ENCODE measurements around the gene S100A13. TPM values are rescaled to one million over a fixed set of nuclear protein-coding genes. Genes with fewer than 3 reads are reported as not detected.
"Not testable (repeated sequence)": the region's sequence is repeated elsewhere in the genome, so short reads cannot be mapped to it uniquely, and the experiment has no call there.

S100A13 gene
- total RNA-seq, 4 donors from 2014 or later, result 28.0 to 55.4 (median 43.1) TPM

GRCh38 chr1:153588482-153588881 lies 38.8 kb downstream of the S100A13 start:
- H3K27me3 ChIP-seq, result no peaks in the 10 kb centered on the region
- H3K36me3 ChIP-seq, result no peaks in the 10 kb centered on the region
- H3K4me1 ChIP-seq, result no peaks in the 10 kb centered on the region
- H3K9me3 ChIP-seq, result no peaks in the 10 kb centered on the region
- 76% methylated on average over 2 of the region's 2 CpGs for WGBS
- no peak for TF ChIP-seq CTCF (IDR thresholded peaks at IDR 0.05)
- TF ChIP-seq POLR2AphosphoS5 (IDR thresholded peaks at IDR 0.05), result no peak
- no peak for TF ChIP-seq POLR2A (IDR thresholded peaks at IDR 0.05)
- no peak for TF ChIP-seq EP300 (IDR thresholded peaks at IDR 0.05)
- DNase-seq (ENCODE audit: low spot score in 2 of 2), result no peak
- H3K4me3 ChIP-seq, result no peak overlapping the region
- no peak overlapping the region for H3K27ac ChIP-seq

GRCh38 chr1:153588033-153588432 lies 39.3 kb downstream of the S100A13 start:
- not testable (repeated sequence) for H3K36me3 ChIP-seq
- WGBS, result 92% methylated on average over 10 of the region's 10 CpGs

GRCh38 chr1:153587314-153587713 lies 40.0 kb downstream of the S100A13 start:
- Histone ChIP-seq H3K9me3 (no peaks in the 10 kb centered on the region), H3K4me1 (no peaks in the 10 kb centered on the region), H3K27me3 (no peaks in the 10 kb centered on the region), H3K27ac (no peak overlapping the region), H3K36me3 (no peaks in the 10 kb centered on the region), H3K4me3 (no peak overlapping the region)
- TF ChIP-seq POLR2AphosphoS5 (IDR thresholded peaks at IDR 0.05) (no peak), EP300 (IDR thresholded peaks at IDR 0.05) (no peak), CTCF (IDR thresholded peaks at IDR 0.05) (no peak), POLR2A (IDR thresholded peaks at IDR 0.05) (no peak)
- WGBS, result 66% methylated on average over 5 of the region's 5 CpGs
- DNase-seq (ENCODE audit: low spot score in 2 of 2), result no peak

More at GRCh38 chr1:153588033-153588432, 39.3 kb downstream of the S100A13 start:
- H3K4me1 ChIP-seq; H3K27me3 ChIP-seq; DNase-seq (ENCODE audit: low spot score in 2 of 2); H3K27ac ChIP-seq; H3K4me3 ChIP-seq; H3K9me3 ChIP-seq: not testable (repeated sequence)

GRCh38 chr1:153586347-153586746 lies 41.0 kb downstream of the S100A13 start:
- 29% methylated on average over 1 of the region's 1 CpG for WGBS
- H3K27ac ChIP-seq, result no peak overlapping the region
- no peaks in the 10 kb centered on the region for H3K4me1 ChIP-seq
- no peak for TF ChIP-seq CTCF (IDR thresholded peaks at IDR 0.05)
- TF ChIP-seq POLR2AphosphoS5 (IDR thresholded peaks at IDR 0.05), result no peak
- no peaks in the 10 kb centered on the region for H3K27me3 ChIP-seq
- H3K36me3 ChIP-seq, result no peaks in the 10 kb centered on the region
- H3K9me3 ChIP-seq, result no peaks in the 10 kb centered on the region
- no peak for DNase-seq (ENCODE audit: low spot score in 2 of 2)
- no peak overlapping the region for H3K4me3 ChIP-seq

- H3K27ac ChIP-seq, result no peak overlapping the region
- no peak overlapping the region for H3K4me3 ChIP-seq
- TF ChIP-seq POLR2AphosphoS5 (IDR thresholded peaks at IDR 0.05), result no peak
- TF ChIP-seq EP300 (IDR thresholded peaks at IDR 0.05), result no peak
- TF ChIP-seq CTCF (IDR thresholded peaks at IDR 0.05), result no peak
- TF ChIP-seq POLR2A (IDR thresholded peaks at IDR 0.05), result no peak
- no peaks in the 10 kb centered on the region for H3K36me3 ChIP-seq
- H3K27me3 ChIP-seq, result no peaks in the 10 kb centered on the region
- DNase-seq (ENCODE audit: low spot score in 2 of 2), result no peak
- 81% methylated on average over 1 of the region's 1 CpG for WGBS
- H3K9me3 ChIP-seq, result no peaks in the 10 kb centered on the region
- H3K4me1 ChIP-seq, result no peaks in the 10 kb centered on the region
These were observed 42.3 kb downstream of the S100A13 start for GRCh38 chr1:153585006-153585405.

GRCh38 chr1:153583976-153584375 lies 43.3 kb downstream of the S100A13 start:
- Histone ChIP-seq H3K27me3 (no peaks in the 10 kb centered on the region), H3K4me1 (no peaks in the 10 kb centered on the region), H3K36me3 (no peaks in the 10 kb centered on the region), H3K4me3 (no peak overlapping the region), H3K27ac (no peak overlapping the region), H3K9me3 (no peaks in the 10 kb centered on the region)
- TF ChIP-seq POLR2AphosphoS5 (IDR thresholded peaks at IDR 0.05) (no peak), POLR2A (IDR thresholded peaks at IDR 0.05) (no peak), CTCF (IDR thresholded peaks at IDR 0.05) (no peak), EP300 (IDR thresholded peaks at IDR 0.05) (no peak)
- 76% methylated on average over 2 of the region's 2 CpGs for WGBS
- no peak for DNase-seq (ENCODE audit: low spot score in 2 of 2)

GRCh38 chr1:153583514-153583913 lies 43.8 kb downstream of the S100A13 start:
- H3K9me3 ChIP-seq; H3K27me3 ChIP-seq; H3K27ac ChIP-seq; H3K4me1 ChIP-seq; H3K36me3 ChIP-seq; DNase-seq (ENCODE audit: low spot score in 2 of 2); H3K4me3 ChIP-seq: not testable (repeated sequence)
- 84% methylated on average over 3 of the region's 3 CpGs for WGBS

GRCh38 chr1:153582836-153583235 lies 44.5 kb downstream of the S100A13 start:
- not testable (repeated sequence) for H3K4me1 ChIP-seq, H3K36me3 ChIP-seq

More at GRCh38 chr1:153582836-153583235, 44.5 kb downstream of the S100A13 start:
- H3K27ac ChIP-seq; H3K27me3 ChIP-seq; H3K9me3 ChIP-seq; DNase-seq (ENCODE audit: low spot score in 2 of 2); H3K4me3 ChIP-seq: not testable (repeated sequence)
- 97% methylated on average over 17 of the region's 34 CpGs for WGBS

All from suprapubic skin (tissue), 4 donors.